MM.1S (cell line): ENCODE results near the gene HSPA1A.
"Not testable (repeated sequence)": the region's sequence is repeated elsewhere in the genome, so short reads cannot be mapped to it uniquely, and the experiment has no call there.

Experiments used
- DNase-seq: peaks from one replicate; pipeline ENCODE4 v3.0.0-alpha.2; 2015
- H2AFZ ChIP-seq: fragments of 300-600 bp; sonication (generic); 2 replicates; pipeline ENCODE4 v1.6.0; 2016; ENCODE audit warnings: antibody characterized with exemption, low read length
- H3F3A ChIP-seq: fragments of 300-600 bp; sonication (generic); 2 replicates; pipeline ENCODE4 v1.6.1; 2016; ENCODE audit warnings: mild to moderate bottlenecking, antibody characterized with exemption, low read length, moderate library complexity, mixed read lengths; ENCODE audit not compliant: insufficient read depth
- H3K27ac ChIP-seq: fragments of 300-600 bp; sonication (generic); 2 replicates; pipeline ENCODE4 v1.5.1; 2016; ENCODE audit warnings: mild to moderate bottlenecking, low read length
- H3K27me3 ChIP-seq: fragments of 300-600 bp; sonication (generic); replicated peaks from 2 replicates; pipeline ENCODE4 v1.6.0; 2016; ENCODE audit warnings: low read length; ENCODE audit not compliant: insufficient read depth
- H3K36me3 ChIP-seq: fragments of 300-600 bp; sonication (generic); replicated peaks from 2 replicates; pipeline ENCODE4 v1.6.1; 2016; ENCODE audit warnings: mild to moderate bottlenecking, low read length, mixed read lengths; ENCODE audit not compliant: insufficient read depth
- H3K4me1 ChIP-seq: fragments of 300-600 bp; sonication (generic); 2 replicates; pipeline ENCODE4 v1.6.1; 2016; ENCODE audit warnings: low read length, mixed read lengths
- H3K4me2 ChIP-seq: fragments of 300-600 bp; sonication (generic); 2 replicates; pipeline ENCODE4 v1.6.0; 2016; ENCODE audit warnings: low read depth, low read length
- H3K4me3 ChIP-seq: fragments of 300-600 bp; sonication (generic); 2 replicates; pipeline ENCODE4 v1.5.1; 2016; ENCODE audit warnings: low read length, mixed read lengths
- H3K79me2 ChIP-seq: fragments of 300-600 bp; sonication (generic); 2 replicates; pipeline ENCODE4 v1.6.1; 2016; ENCODE audit warnings: mixed run types, low read length, mixed read lengths
- H3K9ac ChIP-seq: fragments of 300-600 bp; sonication (generic); 2 replicates; pipeline ENCODE4 v1.6.1; 2016; ENCODE audit warnings: low read length, mixed read lengths
- H3K9me2 ChIP-seq: fragments of 300-600 bp; sonication (generic); replicated peaks from 2 replicates; pipeline ENCODE4 v1.6.1; 2016; ENCODE audit warnings: mild to moderate bottlenecking, low read length, mixed read lengths; ENCODE audit not compliant: insufficient read depth
- H3K9me3 ChIP-seq: fragments of 300-600 bp; sonication (generic); replicated peaks from 2 replicates; pipeline ENCODE4 v1.6.1; 2016; ENCODE audit warnings: mild to moderate bottlenecking, low read length, mixed read lengths; ENCODE audit not compliant: insufficient read depth
- H4K20me1 ChIP-seq: fragments of 300-600 bp; sonication (generic); 2 replicates; pipeline ENCODE4 v1.6.1; 2016; ENCODE audit warnings: mild to moderate bottlenecking, low read length, moderate library complexity, mixed read lengths; ENCODE audit not compliant: insufficient read depth
- EZH2 ChIP-seq: fragments of 300-600 bp; sonication (generic); optimal IDR thresholded peaks from 2 replicates; pipeline ENCODE3; 2017; ENCODE audit warnings: low read depth, mild to moderate bottlenecking, antibody characterized with exemption, low read length, mixed read lengths
- EZH2phosphoT487 ChIP-seq: fragments of 300-600 bp; sonication (generic); IDR thresholded peaks from 2 replicates; pipeline ENCODE4 v1.6.1; 2018; ENCODE audit warnings: antibody characterized with exemption, low read length
- TF ChIP-seq, protein P1 (sequence below): fragments of 300-600 bp; sonication (generic); IDR thresholded peaks from 2 replicates; pipeline ENCODE4 v1.5.1; 2016; ENCODE audit warnings: antibody characterized with exemption, low read length, mixed read lengths

HSPA1A gene

DNA sequence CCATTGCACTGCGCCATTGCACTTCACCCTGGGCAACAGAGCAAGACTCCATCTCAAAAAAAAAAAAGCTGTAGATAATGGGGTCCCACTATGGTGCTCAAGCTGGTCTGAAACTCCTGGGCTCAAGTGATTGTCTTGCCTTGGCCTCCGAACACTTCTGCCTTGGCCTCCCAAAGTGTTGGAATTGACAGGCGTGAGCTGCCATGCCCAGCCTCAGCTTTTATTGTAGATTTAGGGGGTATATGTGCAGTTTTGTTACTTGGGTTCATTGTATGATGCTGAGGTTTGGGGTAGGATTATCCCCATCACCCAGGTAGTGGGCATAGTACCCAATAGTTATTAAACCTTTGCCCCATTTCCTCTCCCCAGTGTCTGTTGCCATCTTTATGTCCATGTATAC, 23.6 kb downstream of the HSPA1A start:
- no peaks in the 10 kb centered on the region for H3K9me3 ChIP-seq
- TF ChIP-seq EZH2 (no peak), EZH2phosphoT487 (no peak)
- TF ChIP-seq, protein P1, sequence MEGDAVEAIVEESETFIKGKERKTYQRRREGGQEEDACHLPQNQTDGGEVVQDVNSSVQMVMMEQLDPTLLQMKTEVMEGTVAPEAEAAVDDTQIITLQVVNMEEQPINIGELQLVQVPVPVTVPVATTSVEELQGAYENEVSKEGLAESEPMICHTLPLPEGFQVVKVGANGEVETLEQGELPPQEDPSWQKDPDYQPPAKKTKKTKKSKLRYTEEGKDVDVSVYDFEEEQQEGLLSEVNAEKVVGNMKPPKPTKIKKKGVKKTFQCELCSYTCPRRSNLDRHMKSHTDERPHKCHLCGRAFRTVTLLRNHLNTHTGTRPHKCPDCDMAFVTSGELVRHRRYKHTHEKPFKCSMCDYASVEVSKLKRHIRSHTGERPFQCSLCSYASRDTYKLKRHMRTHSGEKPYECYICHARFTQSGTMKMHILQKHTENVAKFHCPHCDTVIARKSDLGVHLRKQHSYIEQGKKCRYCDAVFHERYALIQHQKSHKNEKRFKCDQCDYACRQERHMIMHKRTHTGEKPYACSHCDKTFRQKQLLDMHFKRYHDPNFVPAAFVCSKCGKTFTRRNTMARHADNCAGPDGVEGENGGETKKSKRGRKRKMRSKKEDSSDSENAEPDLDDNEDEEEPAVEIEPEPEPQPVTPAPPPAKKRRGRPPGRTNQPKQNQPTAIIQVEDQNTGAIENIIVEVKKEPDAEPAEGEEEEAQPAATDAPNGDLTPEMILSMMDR, result no peak
- H3F3A ChIP-seq, result peaks cover 78% of the 10 kb centered on the region
- peaks cover 44% of the 10 kb centered on the region for H3K79me2 ChIP-seq
- no peak overlapping the region for H3K4me3 ChIP-seq
- no peak overlapping the region for H2AFZ ChIP-seq
- peaks cover 27% of the 10 kb centered on the region for H4K20me1 ChIP-seq
- no peaks in the 10 kb centered on the region for H3K9me2 ChIP-seq
- DNase-seq, result no peak
- H3K36me3 ChIP-seq, result peaks cover 27% of the 10 kb centered on the region; the same call in 1 of the 2 replicates
- no peak overlapping the region for H3K4me2 ChIP-seq
- H3K27me3 ChIP-seq, result no peaks in the 10 kb centered on the region
- no peak overlapping the region for H3K27ac ChIP-seq
- H3K9ac ChIP-seq, result no peak overlapping the region
- peaks cover 17% of the 10 kb centered on the region for H3K4me1 ChIP-seq

DNA sequence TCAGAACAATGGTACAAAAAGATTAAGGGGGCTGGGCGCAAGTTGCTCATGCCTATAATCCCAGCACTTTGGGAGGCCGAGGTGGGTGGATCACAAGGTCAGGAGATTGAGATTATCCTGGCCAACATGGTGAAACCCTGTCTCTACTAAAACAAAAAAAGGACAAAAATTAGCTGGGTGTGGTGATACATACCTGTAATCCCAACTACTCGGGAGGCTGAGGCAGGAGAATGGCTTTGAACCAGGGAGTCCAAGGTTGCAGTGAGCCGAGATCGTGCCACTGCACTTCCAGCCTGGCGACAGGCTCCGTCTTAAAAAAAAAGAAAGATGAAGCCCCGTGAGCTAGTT, 24.4 kb downstream of the HSPA1A start:
- Histone ChIP-seq H3K36me3 (peaks cover 27% of the 10 kb centered on the region; the same call in 1 of the 2 replicates), H4K20me1 (peaks cover 27% of the 10 kb centered on the region), H3F3A (peaks cover 72% of the 10 kb centered on the region), H3K4me1 (peaks cover 17% of the 10 kb centered on the region), H3K79me2 (peaks cover 42% of the 10 kb centered on the region)
- H3K27ac ChIP-seq, H2AFZ ChIP-seq, H3K4me3 ChIP-seq, H3K9ac ChIP-seq, H3K4me2 ChIP-seq, DNase-seq, H3K27me3 ChIP-seq, H3K9me2 ChIP-seq, H3K9me3 ChIP-seq: not testable (repeated sequence)

DNA sequence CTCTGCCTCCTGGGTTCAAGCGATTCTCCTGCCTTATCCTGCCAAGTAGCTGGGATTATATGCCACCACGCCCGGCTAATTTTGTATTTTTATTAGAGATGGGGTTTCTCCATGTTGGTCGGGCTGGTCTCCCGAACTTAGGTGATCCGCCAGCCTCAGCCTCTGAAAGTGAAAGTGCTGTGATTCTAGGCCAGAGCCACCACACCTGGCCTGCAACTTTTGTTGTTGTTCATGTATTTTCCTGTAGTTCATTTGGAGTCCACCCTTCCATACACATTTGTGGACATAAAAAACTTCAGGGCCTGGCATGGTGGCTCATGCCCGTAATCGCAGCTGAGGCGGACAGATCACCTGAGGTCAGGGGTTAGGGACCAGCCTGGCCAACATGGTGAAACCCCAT, 26.7 kb downstream of the HSPA1A start:
- H3K27me3 ChIP-seq, result no peaks in the 10 kb centered on the region

DNA sequence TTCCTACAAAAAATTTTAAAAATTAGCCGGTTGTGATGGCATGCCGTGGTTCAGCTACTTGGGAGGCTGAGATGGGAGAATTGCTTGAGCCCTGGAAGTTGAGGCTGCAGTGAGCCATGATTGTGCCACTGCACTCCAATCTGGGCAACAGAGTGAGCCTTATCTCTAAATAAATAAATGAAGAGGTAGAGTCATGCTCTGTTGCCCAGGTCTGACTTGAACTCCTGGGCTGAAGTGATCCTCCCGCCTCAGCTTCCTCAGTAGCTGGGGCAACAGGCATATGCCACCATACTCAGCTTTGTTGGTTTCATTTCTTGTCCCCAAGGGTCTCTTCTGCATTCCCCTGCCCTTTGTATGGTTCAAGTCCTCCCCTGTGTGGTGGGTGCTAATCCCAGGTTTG, 29.2 kb downstream of the HSPA1A start:
- Histone ChIP-seq H3K9ac (no peak overlapping the region), H3K79me2 (no peaks in the 10 kb centered on the region), H2AFZ (no peak overlapping the region), H3K36me3 (peaks cover 2% of the 10 kb centered on the region; the same call in 1 of the 2 replicates), H3K4me2 (no peak overlapping the region), H3K9me3 (no peaks in the 10 kb centered on the region), H3K27ac (no peak overlapping the region), H3F3A (peaks cover 26% of the 10 kb centered on the region), H3K9me2 (no peaks in the 10 kb centered on the region), H3K4me3 (no peak overlapping the region), H4K20me1 (no peaks in the 10 kb centered on the region), H3K4me1 (no peaks in the 10 kb centered on the region), H3K27me3 (no peaks in the 10 kb centered on the region)
- TF ChIP-seq EZH2phosphoT487 (no peak), EZH2 (no peak)
- TF ChIP-seq, protein P1, result no peak
- no peak for DNase-seq

More for the DNA sequence above, 26.7 kb downstream of the HSPA1A start:
- Histone ChIP-seq H4K20me1 (peaks cover 24% of the 10 kb centered on the region), H3K27ac (no peak overlapping the region), H3K4me1 (peaks cover 14% of the 10 kb centered on the region), H3K9me3 (no peaks in the 10 kb centered on the region), H3K79me2 (peaks cover 19% of the 10 kb centered on the region), H2AFZ (no peak overlapping the region), H3K9ac (no peak overlapping the region), H3K9me2 (no peaks in the 10 kb centered on the region), H3F3A (peaks cover 51% of the 10 kb centered on the region), H3K4me2 (no peak overlapping the region), H3K4me3 (no peak overlapping the region), H3K36me3 (peaks cover 15% of the 10 kb centered on the region; the same call in 1 of the 2 replicates)
- DNase-seq, result peak; percentile 62
- TF ChIP-seq EZH2 (no peak), EZH2phosphoT487 (no peak)
- TF ChIP-seq, protein P1, result no peak
